Measurements from ENCODE around the gene CREB3L2.

The CREB3L2 gene

DNA sequence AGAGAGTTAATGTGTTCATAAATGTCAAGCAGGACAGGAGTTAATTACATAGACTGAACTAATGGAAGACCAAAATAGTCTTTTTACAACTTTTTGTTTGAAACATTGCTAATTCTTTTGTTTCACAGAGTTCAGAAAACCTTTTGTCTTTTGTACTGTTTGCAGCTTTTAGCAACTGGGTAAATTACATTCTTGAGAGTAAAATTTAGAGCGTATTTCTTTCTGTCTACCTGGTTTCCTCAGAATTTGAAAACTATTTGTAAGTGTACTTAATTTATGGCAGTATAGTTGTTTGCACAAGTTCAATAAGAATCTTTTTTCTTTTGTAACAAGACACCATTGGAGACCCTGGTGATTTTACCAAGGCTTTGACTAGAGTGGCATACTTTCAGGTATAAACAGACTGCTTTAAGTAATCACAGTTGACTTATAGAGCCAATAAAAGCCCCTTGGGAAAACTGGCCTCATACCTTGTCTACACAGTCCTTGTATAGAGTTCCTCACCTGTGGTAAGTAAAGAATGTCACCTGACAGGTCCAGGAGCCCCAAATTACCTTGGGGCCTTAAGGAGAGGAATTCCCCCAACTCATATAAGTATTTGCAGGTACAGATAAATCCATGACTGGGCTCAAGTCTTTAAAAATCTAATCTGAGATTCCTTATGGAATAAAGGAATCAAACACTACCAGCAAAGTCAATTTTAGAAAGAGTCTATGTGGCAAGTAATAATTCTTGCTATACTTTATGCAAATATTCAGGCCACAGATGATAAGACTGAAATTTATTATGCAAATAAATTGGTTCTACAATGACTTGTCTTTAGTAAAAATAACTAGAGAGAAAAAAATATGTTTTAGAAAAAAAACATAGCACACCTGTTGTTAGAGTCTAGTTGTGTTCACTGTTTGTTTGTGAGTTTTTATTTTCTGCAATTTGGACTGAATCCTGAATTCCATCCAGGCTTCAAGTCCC is 23.6 kb upstream of the CREB3L2 start:
- TF ChIP-seq, protein P1, sequence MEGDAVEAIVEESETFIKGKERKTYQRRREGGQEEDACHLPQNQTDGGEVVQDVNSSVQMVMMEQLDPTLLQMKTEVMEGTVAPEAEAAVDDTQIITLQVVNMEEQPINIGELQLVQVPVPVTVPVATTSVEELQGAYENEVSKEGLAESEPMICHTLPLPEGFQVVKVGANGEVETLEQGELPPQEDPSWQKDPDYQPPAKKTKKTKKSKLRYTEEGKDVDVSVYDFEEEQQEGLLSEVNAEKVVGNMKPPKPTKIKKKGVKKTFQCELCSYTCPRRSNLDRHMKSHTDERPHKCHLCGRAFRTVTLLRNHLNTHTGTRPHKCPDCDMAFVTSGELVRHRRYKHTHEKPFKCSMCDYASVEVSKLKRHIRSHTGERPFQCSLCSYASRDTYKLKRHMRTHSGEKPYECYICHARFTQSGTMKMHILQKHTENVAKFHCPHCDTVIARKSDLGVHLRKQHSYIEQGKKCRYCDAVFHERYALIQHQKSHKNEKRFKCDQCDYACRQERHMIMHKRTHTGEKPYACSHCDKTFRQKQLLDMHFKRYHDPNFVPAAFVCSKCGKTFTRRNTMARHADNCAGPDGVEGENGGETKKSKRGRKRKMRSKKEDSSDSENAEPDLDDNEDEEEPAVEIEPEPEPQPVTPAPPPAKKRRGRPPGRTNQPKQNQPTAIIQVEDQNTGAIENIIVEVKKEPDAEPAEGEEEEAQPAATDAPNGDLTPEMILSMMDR (IDR thresholded peaks at IDR 0.05; ENCODE audit: low read length, missing control alignments) = no peak
- no peak overlapping the region for H3K4me3 ChIP-seq (replicated peaks; ENCODE audit: low read depth, low read length)
- DNase-seq (ENCODE audit: low read depth) = no peak

DNA sequence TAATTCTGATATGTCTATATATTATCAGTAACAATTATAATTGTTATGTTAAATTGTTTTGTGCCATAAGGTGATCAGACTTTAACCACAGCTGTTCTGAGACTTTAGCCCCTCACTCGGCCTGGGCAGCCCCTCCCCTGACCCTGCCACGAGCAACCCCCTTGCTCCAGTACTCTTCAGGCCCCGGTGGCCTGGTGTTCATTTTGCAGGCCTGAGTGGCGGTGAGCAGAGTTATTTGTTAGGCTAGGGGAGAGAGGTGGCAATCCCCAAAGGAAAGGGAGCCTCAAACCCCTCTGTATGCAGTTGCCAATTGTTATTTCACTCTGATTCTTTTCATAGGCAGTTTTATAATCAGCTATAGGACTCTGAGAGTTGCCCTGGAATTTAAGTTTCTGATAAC is 22.9 kb upstream of the CREB3L2 start:
- DNase-seq (ENCODE audit: low read depth) = no peak
- TF ChIP-seq, protein P1 (IDR thresholded peaks at IDR 0.05; ENCODE audit: low read length, missing control alignments) = no peak
- no peak overlapping the region for H3K4me3 ChIP-seq (replicated peaks; ENCODE audit: low read depth, low read length)

DNA sequence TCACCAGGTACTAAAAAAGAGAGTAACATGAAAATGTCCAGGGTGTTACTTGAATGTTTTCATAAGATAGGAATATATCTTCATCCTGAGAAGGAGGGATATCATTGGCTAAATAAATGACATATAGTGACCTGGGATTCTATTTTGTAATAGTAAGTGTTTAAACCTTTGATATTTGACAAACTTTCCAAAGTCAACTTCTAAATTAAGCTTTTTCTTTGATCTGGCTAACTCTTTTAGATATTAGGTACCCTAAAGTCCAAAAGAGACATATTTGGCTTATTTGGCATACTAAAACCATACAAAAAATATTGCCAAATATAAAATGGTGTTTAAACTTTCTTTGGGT is 22.4 kb upstream of the CREB3L2 start:
- no peak overlapping the region for H3K4me3 ChIP-seq (replicated peaks; ENCODE audit: low read depth, low read length)
- no peak for DNase-seq (ENCODE audit: low read depth)
- TF ChIP-seq, protein P1 (IDR thresholded peaks at IDR 0.05; ENCODE audit: low read length, missing control alignments) = no peak

GRCh38 chr7:138023618-138024342 is 21.9 kb upstream of the CREB3L2 start:
- TF ChIP-seq, protein P1 (IDR thresholded peaks at IDR 0.05; ENCODE audit: low read length, missing control alignments) = no peak
- H3K4me3 ChIP-seq (replicated peaks; ENCODE audit: low read depth, low read length) = no peak overlapping the region
- DNase-seq (ENCODE audit: low read depth) = no peak

DNA sequence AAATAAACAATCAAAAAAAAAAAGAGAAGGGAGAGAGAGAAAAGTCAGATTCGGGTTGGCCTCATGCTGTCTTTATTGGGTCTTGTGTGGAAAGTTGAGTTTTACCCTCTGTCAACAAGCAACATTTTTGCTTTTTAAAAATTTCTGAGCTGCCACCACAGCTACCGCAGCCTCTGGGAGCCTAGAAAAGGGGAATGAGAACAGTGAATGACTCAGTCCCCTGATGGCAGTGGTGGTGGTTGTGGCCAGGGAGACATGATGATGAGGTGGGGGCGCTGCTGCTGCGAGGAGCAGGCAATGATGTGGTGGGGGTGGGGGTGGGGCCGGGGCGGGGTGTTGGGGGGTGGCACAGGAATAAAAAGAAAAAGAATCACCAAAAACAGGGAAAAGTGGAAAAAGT is 20.0 kb upstream of the CREB3L2 start:
- H3K4me3 ChIP-seq (replicated peaks; ENCODE audit: low read depth, low read length) = no peak overlapping the region
- TF ChIP-seq, protein P1 (IDR thresholded peaks at IDR 0.05; ENCODE audit: low read length, missing control alignments) = no peak
- DNase-seq (ENCODE audit: low read depth) = no peak

DNA sequence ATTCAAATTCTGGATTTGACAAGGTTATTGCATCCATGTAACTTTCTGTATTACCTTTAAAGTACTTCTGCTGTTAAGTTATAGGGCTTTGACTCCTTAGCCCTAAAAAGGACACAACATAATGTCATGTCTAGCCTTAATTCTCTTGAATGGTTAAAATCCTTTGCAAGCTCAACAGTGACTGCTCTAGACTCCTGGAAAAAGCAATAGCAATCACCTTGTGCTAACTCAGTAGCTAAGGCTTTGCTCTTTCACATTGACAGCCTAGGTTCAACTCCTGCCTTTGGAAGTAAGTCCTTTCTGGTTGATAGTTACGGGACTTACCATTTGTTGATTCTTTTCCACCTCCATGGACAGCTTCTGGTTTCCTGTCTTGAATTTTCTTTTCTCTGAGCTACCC is 16.1 kb upstream of the CREB3L2 start:
- TF ChIP-seq, protein P1 (IDR thresholded peaks at IDR 0.05; ENCODE audit: low read length, missing control alignments) = no peak
- no peak overlapping the region for H3K4me3 ChIP-seq (replicated peaks; ENCODE audit: low read depth, low read length)
- DNase-seq (ENCODE audit: low read depth) = no peak

All from fibroblast of pulmonary artery (primary cell).